HepG2 (cell line): ENCODE results near the gene RHBDL1. TPM values are rescaled to one million over a fixed set of nuclear protein-coding genes. Genes with fewer than 3 reads are reported as not detected.

Experiments
- BRCA1 ChIP-seq: sonication (generic); formaldehyde crosslinking; IDR thresholded peaks from 2 replicates; pipeline ENCODE4 v1.4.0; 2020; ENCODE audit warnings: missing genetic modification reagents
- MYC ChIP-seq: sonication (generic); formaldehyde crosslinking; IDR thresholded peaks from 2 replicates; pipeline ENCODE4 v1.9.0; 2021; ENCODE audit warnings: missing genetic modification reagents, borderline replicate concordance
- NR2C2 ChIP-seq: sonication (generic); formaldehyde crosslinking; IDR thresholded peaks from 2 replicates; pipeline ENCODE4 v1.4.0; 2020; ENCODE audit warnings: missing genetic modification reagents, mild to moderate bottlenecking, moderate library complexity, borderline replicate concordance
- PITX1 ChIP-seq: sonication (generic); formaldehyde crosslinking; IDR thresholded peaks from 2 replicates; pipeline ENCODE4 v1.5.1; 2020; ENCODE audit warnings: mild to moderate bottlenecking, missing genetic modification reagents
- SCMH1 ChIP-seq: sonication (generic); formaldehyde crosslinking; IDR thresholded peaks from 2 replicates; pipeline ENCODE4 v1.9.0; 2021; ENCODE audit warnings: missing genetic modification reagents, mild to moderate bottlenecking, borderline replicate concordance
- SOX6 ChIP-seq, 2 experiments: fragments of 450-650 bp in 1 of 2; sonication (generic) in 1 of 2; formaldehyde crosslinking in 1 of 2; IDR thresholded peaks; 2 replicates each; pipeline versions ENCODE4 v1.4.0 to v1.6.1; 2017 to 2020; ENCODE audit warnings: antibody characterized with exemption in 1 of 2, mild to moderate bottlenecking in 1 of 2, missing genetic modification reagents in 1 of 2
- SP1 ChIP-seq, 2 experiments: fragments of 450-650 bp in 1 of 2; sonication (generic) in 1 of 2; formaldehyde crosslinking in 1 of 2; IDR thresholded peaks; 2 replicates each; pipeline versions ENCODE4 v1.4.0 to v1.6.1; 2016 to 2020; ENCODE audit warnings: missing genetic modification reagents in 1 of 2
- TAF15 ChIP-seq: fragments of 200-400 bp; formaldehyde crosslinking; IDR thresholded peaks from one replicate; pipeline ENCODE4 v1.6.1; 2018; ENCODE audit warnings: mild to moderate bottlenecking, low read depth, low read length; ENCODE audit not compliant: poor library complexity, severe bottlenecking
- ZBTB20 ChIP-seq: sonication (generic); formaldehyde crosslinking; IDR thresholded peaks from 2 replicates; pipeline ENCODE4 v1.8.1; 2023; ENCODE audit warnings: missing genetic modification reagents, low read depth, mild to moderate bottlenecking, borderline replicate concordance
- ZNF180 ChIP-seq: sonication (generic); formaldehyde crosslinking; IDR thresholded peaks from 2 replicates; pipeline ENCODE4 v1.4.0; 2020; ENCODE audit warnings: low read depth, missing genetic modification reagents, borderline replicate concordance
- ZNF674 ChIP-seq: sonication (generic); formaldehyde crosslinking; IDR thresholded peaks from 2 replicates; pipeline ENCODE4 v1.5.0; 2020; ENCODE audit warnings: low read depth, mild to moderate bottlenecking, missing genetic modification reagents
- ZNF7 ChIP-seq: IDR thresholded peaks from 2 replicates; pipeline ENCODE4 v1.6.1; 2016; ENCODE audit warnings: missing biosample characterization, missing genetic modification reagents
- ZNF781 ChIP-seq: sonication (generic); formaldehyde crosslinking; IDR thresholded peaks from 2 replicates; pipeline ENCODE4 v1.5.1; 2020; ENCODE audit warnings: borderline replicate concordance, mild to moderate bottlenecking, missing genetic modification reagents; ENCODE audit errors: not compliant biosample characterization
- ZNF792 ChIP-seq: IDR thresholded peaks from 2 replicates; pipeline ENCODE4 v1.6.1; 2016
- polyA plus RNA-seq, 8 experiments: library from polyadenylated mRNA; depleted of rRNA in 3 of 8; stranded (reverse) in 7 of 8; unstranded in 1 of 8; fragments of >200 nt; fragmentation: Illumina TruSeq in 4 of 8; extraction: Trizol in 4 of 8; gene quantifications; 2 replicates each; pipeline versions ENCODE4 v1.2.1 to v1.2.3, GENCODE V29; 2011 to 2016; ENCODE audit warnings: low read depth in 4 of 8, missing spikeins in 1 of 8, mixed read lengths in 1 of 8; ENCODE audit not compliant: insufficient read depth in 1 of 8
- total RNA-seq, 5 experiments: library from RNA; depleted of rRNA; stranded (reverse); fragments of >200 nt; fragmentation: Illumina TruSeq; extraction: Trizol; gene quantifications; 2 replicates each; pipeline ENCODE4 v1.2.3, GENCODE V29; 2016; ENCODE audit warnings: low read depth in 1 of 5
- TF ChIP-seq, protein P1 (sequence below), 2 experiments: fragments of 450-650 bp in 1 of 2; sonication (generic) in 1 of 2; formaldehyde crosslinking; IDR thresholded peaks; 2 replicates each; pipeline versions ENCODE4 v1.5.0 to v1.8.0; 2020 to 2022; ENCODE audit warnings: mild to moderate bottlenecking in 1 of 2, missing genetic modification reagents in 1 of 2
- TF ChIP-seq, protein P2 (sequence below): sonication (generic); formaldehyde crosslinking; IDR thresholded peaks from 2 replicates; pipeline ENCODE4 v1.5.0; 2020; ENCODE audit warnings: mild to moderate bottlenecking, missing genetic modification reagents, borderline replicate concordance
- TF ChIP-seq, protein P3 (sequence below): sonication (generic); formaldehyde crosslinking; IDR thresholded peaks from 2 replicates; pipeline ENCODE4 v1.8.0; 2022; ENCODE audit warnings: mild to moderate bottlenecking, missing genetic modification reagents, moderate library complexity
- TF ChIP-seq, protein P4 (sequence below): sonication (generic); formaldehyde crosslinking; conservative IDR thresholded peaks from 2 replicates; pipeline ENCODE4 v1.4.0; 2020; ENCODE audit warnings: missing genetic modification reagents
- TF ChIP-seq, protein P5 (sequence below): sonication (generic); formaldehyde crosslinking; IDR thresholded peaks from 2 replicates; pipeline ENCODE4 v1.5.0; 2020; ENCODE audit warnings: mild to moderate bottlenecking, missing genetic modification reagents

RHBDL1 gene
- total and polyA plus RNA-seq, 2 of the 13 experiments (the other 11 are each of a cell fraction or from before 2014, with no cell fraction given) = 1.8 to 3.8 TPM

DNA sequence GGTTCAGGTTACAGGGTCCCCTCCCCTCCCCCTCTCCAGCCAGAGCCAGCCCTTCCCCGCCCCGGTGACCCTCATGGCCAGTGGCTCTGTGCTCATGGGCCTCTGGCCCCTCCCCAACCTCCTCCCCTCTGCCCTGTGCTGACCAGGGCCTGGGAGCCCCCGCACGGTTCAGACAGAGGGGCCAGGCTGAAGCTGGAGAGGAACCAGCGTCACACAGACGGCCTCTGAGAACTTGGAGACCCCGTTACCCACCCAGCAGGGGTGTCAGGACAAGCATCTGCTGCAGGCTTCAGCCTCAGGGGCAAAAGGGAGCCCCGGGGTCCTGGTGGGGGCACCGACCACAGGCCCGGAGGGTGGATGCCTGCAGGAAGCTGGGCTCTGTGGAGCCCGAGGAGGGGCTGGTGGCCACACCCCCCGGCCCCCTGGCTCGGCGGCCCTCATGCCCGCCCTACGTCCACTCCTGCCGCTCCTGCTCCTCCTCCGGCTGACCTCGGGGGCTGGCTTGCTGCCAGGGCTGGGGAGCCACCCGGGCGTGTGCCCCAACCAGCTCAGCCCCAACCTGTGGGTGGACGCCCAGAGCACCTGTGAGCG lies 44.6 kb upstream of the RHBDL1 start, which contains the start of gene WFIKKN1 (continued):
- TF ChIP-seq TAF15 (no peak), ZNF7 (CRISPR knock-in tag) (no peak), BRCA1 (CRISPR knock-in tag) (no peak), SP1 (IDR thresholded peaks at IDR 0.05) (no peak), SP1 (CRISPR knock-in tag; IDR thresholded peaks at IDR 0.05) (no peak), NR2C2 (peak; percentile 55; the same call in 1 of the 2 replicates), ZBTB20 (CRISPR knock-in tag) (no peak), MYC (CRISPR knock-in tag) (peak; percentile 6; the same call in 1 of the 2 replicates), ZNF792 (CRISPR knock-in tag) (0 out of 2 replicates have a peak, but pooled peaks have one; percentile 38), ZNF674 (CRISPR knock-in tag) (no peak), SCMH1 (CRISPR knock-in tag) (no peak), PITX1 (CRISPR knock-in tag) (peak; percentile 69), ZNF180 (CRISPR knock-in tag) (no peak), ZNF781 (CRISPR knock-in tag) (no peak), SOX6 (IDR thresholded peaks at IDR 0.05) (no peak), SOX6 (CRISPR knock-in tag; IDR thresholded peaks at IDR 0.05) (0 out of 2 replicates have a peak, but pooled peaks have one; percentile 9)
- TF ChIP-seq, protein P1, sequence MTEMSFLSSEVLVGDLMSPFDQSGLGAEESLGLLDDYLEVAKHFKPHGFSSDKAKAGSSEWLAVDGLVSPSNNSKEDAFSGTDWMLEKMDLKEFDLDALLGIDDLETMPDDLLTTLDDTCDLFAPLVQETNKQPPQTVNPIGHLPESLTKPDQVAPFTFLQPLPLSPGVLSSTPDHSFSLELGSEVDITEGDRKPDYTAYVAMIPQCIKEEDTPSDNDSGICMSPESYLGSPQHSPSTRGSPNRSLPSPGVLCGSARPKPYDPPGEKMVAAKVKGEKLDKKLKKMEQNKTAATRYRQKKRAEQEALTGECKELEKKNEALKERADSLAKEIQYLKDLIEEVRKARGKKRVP (CRISPR knock-in tag; IDR thresholded peaks at IDR 0.05) = no peak
- TF ChIP-seq, protein P2, sequence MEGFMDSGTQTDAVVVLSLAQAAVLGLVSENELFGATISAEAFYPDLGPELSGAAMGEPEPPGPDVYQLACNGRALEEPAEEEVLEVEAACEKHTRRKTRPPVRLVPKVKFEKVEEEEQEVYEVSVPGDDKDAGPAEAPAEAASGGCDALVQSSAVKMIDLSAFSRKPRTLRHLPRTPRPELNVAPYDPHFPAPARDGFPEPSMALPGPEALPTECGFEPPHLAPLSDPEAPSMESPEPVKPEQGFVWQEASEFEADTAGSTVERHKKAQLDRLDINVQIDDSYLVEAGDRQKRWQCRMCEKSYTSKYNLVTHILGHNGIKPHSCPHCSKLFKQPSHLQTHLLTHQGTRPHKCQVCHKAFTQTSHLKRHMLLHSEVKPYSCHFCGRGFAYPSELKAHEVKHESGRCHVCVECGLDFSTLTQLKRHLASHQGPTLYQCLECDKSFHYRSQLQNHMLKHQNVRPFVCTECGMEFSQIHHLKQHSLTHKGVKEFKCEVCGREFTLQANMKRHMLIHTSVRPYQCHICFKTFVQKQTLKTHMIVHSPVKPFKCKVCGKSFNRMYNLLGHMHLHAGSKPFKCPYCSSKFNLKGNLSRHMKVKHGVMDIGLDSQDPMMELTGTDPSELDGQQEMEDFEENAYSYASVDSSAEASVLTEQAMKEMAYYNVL = no peak; the same call in 1 of the 2 replicates
- TF ChIP-seq, protein P3, sequence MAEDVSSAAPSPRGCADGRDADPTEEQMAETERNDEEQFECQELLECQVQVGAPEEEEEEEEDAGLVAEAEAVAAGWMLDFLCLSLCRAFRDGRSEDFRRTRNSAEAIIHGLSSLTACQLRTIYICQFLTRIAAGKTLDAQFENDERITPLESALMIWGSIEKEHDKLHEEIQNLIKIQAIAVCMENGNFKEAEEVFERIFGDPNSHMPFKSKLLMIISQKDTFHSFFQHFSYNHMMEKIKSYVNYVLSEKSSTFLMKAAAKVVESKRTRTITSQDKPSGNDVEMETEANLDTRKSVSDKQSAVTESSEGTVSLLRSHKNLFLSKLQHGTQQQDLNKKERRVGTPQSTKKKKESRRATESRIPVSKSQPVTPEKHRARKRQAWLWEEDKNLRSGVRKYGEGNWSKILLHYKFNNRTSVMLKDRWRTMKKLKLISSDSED (CRISPR knock-in tag) = no peak
- TF ChIP-seq, protein P4, sequence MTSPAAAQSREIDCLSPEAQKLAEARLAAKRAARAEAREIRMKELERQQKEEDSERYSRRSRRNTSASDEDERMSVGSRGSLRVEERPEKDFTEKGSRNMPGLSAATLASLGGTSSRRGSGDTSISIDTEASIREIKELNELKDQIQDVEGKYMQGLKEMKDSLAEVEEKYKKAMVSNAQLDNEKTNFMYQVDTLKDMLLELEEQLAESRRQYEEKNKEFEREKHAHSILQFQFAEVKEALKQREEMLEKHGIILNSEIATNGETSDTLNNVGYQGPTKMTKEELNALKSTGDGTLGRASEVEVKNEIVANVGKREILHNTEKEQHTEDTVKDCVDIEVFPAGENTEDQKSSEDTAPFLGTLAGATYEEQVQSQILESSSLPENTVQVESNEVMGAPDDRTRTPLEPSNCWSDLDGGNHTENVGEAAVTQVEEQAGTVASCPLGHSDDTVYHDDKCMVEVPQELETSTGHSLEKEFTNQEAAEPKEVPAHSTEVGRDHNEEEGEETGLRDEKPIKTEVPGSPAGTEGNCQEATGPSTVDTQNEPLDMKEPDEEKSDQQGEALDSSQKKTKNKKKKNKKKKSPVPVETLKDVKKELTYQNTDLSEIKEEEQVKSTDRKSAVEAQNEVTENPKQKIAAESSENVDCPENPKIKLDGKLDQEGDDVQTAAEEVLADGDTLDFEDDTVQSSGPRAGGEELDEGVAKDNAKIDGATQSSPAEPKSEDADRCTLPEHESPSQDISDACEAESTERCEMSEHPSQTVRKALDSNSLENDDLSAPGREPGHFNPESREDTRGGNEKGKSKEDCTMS (CRISPR knock-in tag) = no peak
- TF ChIP-seq, protein P5, sequence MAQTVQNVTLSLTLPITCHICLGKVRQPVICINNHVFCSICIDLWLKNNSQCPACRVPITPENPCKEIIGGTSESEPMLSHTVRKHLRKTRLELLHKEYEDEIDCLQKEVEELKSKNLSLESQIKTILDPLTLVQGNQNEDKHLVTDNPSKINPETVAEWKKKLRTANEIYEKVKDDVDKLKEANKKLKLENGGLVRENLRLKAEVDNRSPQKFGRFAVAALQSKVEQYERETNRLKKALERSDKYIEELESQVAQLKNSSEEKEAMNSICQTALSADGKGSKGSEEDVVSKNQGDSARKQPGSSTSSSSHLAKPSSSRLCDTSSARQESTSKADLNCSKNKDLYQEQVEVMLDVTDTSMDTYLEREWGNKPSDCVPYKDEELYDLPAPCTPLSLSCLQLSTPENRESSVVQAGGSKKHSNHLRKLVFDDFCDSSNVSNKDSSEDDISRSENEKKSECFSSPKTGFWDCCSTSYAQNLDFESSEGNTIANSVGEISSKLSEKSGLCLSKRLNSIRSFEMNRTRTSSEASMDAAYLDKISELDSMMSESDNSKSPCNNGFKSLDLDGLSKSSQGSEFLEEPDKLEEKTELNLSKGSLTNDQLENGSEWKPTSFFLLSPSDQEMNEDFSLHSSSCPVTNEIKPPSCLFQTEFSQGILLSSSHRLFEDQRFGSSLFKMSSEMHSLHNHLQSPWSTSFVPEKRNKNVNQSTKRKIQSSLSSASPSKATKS = 0 out of 2 replicates have a peak, but pooled peaks have one; percentile 35
